Measurements from ENCODE around the gene CRB1.

DNA sequence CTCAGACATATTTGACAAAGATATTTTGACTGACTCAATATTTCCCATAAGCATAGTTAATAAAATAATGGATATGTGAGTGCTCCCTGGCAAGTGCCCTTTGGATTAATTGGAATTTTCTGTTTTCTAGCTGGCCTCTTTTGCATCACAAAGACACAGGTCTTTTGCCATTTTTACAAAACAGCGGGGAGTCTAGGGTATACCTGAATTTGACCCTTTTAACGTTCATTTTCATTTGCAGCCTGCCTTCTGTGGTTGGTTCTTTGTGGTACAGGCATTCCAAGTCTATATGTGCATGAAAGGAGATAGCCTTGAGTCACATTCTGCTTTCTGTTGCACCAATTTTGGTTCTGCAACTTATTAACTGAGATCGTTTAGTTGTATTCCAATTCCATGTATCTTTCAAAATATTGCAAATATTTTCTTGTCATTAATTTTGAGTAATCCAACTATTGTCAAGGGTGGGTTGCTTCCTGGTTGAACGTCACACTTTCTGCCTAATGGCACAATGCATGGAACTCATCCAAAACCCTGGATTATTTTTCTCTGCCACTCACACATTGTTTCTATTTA, 171.7 kb downstream of the CRB1 start:
- no peak for TF ChIP-seq YY1 (IDR thresholded peaks at IDR 0.05; ENCODE audit: borderline replicate concordance in 1 of 3, control insufficient read depth in 1 of 3, extremely low read depth in 1 of 3, insufficient read depth in 3 of 3, insufficient read length in 1 of 3, insufficient replicate concordance in 2 of 3, low read depth in 1 of 3, low read length in 2 of 3)
- TF ChIP-seq, protein P1, sequence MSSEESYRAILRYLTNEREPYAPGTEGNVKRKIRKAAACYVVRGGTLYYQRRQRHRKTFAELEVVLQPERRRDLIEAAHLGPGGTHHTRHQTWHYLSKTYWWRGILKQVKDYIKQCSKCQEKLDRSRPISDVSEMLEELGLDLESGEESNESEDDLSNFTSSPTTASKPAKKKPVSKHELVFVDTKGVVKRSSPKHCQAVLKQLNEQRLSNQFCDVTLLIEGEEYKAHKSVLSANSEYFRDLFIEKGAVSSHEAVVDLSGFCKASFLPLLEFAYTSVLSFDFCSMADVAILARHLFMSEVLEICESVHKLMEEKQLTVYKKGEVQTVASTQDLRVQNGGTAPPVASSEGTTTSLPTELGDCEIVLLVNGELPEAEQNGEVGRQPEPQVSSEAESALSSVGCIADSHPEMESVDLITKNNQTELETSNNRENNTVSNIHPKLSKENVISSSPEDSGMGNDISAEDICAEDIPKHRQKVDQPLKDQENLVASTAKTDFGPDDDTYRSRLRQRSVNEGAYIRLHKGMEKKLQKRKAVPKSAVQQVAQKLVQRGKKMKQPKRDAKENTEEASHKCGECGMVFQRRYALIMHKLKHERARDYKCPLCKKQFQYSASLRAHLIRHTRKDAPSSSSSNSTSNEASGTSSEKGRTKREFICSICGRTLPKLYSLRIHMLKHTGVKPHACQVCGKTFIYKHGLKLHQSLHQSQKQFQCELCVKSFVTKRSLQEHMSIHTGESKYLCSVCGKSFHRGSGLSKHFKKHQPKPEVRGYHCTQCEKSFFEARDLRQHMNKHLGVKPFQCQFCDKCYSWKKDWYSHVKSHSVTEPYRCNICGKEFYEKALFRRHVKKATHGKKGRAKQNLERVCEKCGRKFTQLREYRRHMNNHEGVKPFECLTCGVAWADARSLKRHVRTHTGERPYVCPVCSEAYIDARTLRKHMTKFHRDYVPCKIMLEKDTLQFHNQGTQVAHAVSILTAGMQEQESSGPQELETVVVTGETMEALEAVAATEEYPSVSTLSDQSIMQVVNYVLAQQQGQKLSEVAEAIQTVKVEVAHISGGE (CRISPR knock-in tag; IDR thresholded peaks at IDR 0.05) = no peak
- TF ChIP-seq, protein P2, sequence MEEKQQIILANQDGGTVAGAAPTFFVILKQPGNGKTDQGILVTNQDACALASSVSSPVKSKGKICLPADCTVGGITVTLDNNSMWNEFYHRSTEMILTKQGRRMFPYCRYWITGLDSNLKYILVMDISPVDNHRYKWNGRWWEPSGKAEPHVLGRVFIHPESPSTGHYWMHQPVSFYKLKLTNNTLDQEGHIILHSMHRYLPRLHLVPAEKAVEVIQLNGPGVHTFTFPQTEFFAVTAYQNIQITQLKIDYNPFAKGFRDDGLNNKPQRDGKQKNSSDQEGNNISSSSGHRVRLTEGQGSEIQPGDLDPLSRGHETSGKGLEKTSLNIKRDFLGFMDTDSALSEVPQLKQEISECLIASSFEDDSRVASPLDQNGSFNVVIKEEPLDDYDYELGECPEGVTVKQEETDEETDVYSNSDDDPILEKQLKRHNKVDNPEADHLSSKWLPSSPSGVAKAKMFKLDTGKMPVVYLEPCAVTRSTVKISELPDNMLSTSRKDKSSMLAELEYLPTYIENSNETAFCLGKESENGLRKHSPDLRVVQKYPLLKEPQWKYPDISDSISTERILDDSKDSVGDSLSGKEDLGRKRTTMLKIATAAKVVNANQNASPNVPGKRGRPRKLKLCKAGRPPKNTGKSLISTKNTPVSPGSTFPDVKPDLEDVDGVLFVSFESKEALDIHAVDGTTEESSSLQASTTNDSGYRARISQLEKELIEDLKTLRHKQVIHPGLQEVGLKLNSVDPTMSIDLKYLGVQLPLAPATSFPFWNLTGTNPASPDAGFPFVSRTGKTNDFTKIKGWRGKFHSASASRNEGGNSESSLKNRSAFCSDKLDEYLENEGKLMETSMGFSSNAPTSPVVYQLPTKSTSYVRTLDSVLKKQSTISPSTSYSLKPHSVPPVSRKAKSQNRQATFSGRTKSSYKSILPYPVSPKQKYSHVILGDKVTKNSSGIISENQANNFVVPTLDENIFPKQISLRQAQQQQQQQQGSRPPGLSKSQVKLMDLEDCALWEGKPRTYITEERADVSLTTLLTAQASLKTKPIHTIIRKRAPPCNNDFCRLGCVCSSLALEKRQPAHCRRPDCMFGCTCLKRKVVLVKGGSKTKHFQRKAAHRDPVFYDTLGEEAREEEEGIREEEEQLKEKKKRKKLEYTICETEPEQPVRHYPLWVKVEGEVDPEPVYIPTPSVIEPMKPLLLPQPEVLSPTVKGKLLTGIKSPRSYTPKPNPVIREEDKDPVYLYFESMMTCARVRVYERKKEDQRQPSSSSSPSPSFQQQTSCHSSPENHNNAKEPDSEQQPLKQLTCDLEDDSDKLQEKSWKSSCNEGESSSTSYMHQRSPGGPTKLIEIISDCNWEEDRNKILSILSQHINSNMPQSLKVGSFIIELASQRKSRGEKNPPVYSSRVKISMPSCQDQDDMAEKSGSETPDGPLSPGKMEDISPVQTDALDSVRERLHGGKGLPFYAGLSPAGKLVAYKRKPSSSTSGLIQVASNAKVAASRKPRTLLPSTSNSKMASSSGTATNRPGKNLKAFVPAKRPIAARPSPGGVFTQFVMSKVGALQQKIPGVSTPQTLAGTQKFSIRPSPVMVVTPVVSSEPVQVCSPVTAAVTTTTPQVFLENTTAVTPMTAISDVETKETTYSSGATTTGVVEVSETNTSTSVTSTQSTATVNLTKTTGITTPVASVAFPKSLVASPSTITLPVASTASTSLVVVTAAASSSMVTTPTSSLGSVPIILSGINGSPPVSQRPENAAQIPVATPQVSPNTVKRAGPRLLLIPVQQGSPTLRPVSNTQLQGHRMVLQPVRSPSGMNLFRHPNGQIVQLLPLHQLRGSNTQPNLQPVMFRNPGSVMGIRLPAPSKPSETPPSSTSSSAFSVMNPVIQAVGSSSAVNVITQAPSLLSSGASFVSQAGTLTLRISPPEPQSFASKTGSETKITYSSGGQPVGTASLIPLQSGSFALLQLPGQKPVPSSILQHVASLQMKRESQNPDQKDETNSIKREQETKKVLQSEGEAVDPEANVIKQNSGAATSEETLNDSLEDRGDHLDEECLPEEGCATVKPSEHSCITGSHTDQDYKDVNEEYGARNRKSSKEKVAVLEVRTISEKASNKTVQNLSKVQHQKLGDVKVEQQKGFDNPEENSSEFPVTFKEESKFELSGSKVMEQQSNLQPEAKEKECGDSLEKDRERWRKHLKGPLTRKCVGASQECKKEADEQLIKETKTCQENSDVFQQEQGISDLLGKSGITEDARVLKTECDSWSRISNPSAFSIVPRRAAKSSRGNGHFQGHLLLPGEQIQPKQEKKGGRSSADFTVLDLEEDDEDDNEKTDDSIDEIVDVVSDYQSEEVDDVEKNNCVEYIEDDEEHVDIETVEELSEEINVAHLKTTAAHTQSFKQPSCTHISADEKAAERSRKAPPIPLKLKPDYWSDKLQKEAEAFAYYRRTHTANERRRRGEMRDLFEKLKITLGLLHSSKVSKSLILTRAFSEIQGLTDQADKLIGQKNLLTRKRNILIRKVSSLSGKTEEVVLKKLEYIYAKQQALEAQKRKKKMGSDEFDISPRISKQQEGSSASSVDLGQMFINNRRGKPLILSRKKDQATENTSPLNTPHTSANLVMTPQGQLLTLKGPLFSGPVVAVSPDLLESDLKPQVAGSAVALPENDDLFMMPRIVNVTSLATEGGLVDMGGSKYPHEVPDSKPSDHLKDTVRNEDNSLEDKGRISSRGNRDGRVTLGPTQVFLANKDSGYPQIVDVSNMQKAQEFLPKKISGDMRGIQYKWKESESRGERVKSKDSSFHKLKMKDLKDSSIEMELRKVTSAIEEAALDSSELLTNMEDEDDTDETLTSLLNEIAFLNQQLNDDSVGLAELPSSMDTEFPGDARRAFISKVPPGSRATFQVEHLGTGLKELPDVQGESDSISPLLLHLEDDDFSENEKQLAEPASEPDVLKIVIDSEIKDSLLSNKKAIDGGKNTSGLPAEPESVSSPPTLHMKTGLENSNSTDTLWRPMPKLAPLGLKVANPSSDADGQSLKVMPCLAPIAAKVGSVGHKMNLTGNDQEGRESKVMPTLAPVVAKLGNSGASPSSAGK (IDR thresholded peaks at IDR 0.05) = no peak
- no peak for TF ChIP-seq HDAC1 (IDR thresholded peaks at IDR 0.05)
- no peak for TF ChIP-seq JUN (IDR thresholded peaks at IDR 0.05; ENCODE audit: borderline replicate concordance, low read depth, low read length)
- no peak for TF ChIP-seq JUN (CRISPR knock-in tag; IDR thresholded peaks at IDR 0.05; ENCODE audit: borderline replicate concordance)
- no peak for TF ChIP-seq MCM2 (IDR thresholded peaks at IDR 0.05; ENCODE audit: low read depth)
- TF ChIP-seq, protein P3, sequence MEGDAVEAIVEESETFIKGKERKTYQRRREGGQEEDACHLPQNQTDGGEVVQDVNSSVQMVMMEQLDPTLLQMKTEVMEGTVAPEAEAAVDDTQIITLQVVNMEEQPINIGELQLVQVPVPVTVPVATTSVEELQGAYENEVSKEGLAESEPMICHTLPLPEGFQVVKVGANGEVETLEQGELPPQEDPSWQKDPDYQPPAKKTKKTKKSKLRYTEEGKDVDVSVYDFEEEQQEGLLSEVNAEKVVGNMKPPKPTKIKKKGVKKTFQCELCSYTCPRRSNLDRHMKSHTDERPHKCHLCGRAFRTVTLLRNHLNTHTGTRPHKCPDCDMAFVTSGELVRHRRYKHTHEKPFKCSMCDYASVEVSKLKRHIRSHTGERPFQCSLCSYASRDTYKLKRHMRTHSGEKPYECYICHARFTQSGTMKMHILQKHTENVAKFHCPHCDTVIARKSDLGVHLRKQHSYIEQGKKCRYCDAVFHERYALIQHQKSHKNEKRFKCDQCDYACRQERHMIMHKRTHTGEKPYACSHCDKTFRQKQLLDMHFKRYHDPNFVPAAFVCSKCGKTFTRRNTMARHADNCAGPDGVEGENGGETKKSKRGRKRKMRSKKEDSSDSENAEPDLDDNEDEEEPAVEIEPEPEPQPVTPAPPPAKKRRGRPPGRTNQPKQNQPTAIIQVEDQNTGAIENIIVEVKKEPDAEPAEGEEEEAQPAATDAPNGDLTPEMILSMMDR (IDR thresholded peaks at IDR 0.05 in 2 of 3, conservative IDR thresholded peaks at IDR 0.05 in 1 of 3; ENCODE audit: insufficient read depth in 2 of 3, low read depth in 1 of 3, low read length in 3 of 3) = no peak
- no peak for TF ChIP-seq MYNN (IDR thresholded peaks at IDR 0.05)
- no peak for TF ChIP-seq MYNN (CRISPR knock-in tag; IDR thresholded peaks at IDR 0.05)
- no peak for TF ChIP-seq ERF (CRISPR knock-in tag; IDR thresholded peaks at IDR 0.05)
- TF ChIP-seq KDM1A (IDR thresholded peaks at IDR 0.05) = no peak
- no peak for TF ChIP-seq ZNF584 (CRISPR knock-in tag; IDR thresholded peaks at IDR 0.05; ENCODE audit: low read depth)
- no peak for TF ChIP-seq POLR2A (conservative IDR thresholded peaks at IDR 0.05)
- TF ChIP-seq TAF1 (IDR thresholded peaks at IDR 0.05; ENCODE audit: control insufficient read depth, extremely low read depth, insufficient read depth, low read length, severe bottlenecking) = no peak
- no peak for TF ChIP-seq GTF2F1 (IDR thresholded peaks at IDR 0.05; ENCODE audit: low read depth, low read length)
